Occipital lobe (tissue), 3 donors: ENCODE data around the gene HDAC9. TPM values are rescaled to one million over a fixed set of nuclear protein-coding genes. Genes with fewer than 3 reads are reported as not detected.
"Not testable (repeated sequence)": the region's sequence is repeated elsewhere in the genome, so short reads cannot be mapped to it uniquely, and the experiment has no call there.

Experiments used
- DNase-seq: peaks from one replicate; lab custom pipeline; 2025; lab: John Stamatoyannopoulos, UW
- small RNA-seq: library from RNA; depleted of rRNA; stranded (forward); fragments of <200 nt; gene quantifications from one replicate; pipeline ENCODE3, GENCODE V24; 2014
- total RNA-seq: library from RNA; depleted of rRNA; stranded (reverse); fragments of >200 nt; gene quantifications from one replicate; pipeline ENCODE4 v1.2.3, GENCODE V29; 2014

The HDAC9 gene
- total RNA-seq, 1 donor from 2014 or later, result 175 TPM

DNA sequence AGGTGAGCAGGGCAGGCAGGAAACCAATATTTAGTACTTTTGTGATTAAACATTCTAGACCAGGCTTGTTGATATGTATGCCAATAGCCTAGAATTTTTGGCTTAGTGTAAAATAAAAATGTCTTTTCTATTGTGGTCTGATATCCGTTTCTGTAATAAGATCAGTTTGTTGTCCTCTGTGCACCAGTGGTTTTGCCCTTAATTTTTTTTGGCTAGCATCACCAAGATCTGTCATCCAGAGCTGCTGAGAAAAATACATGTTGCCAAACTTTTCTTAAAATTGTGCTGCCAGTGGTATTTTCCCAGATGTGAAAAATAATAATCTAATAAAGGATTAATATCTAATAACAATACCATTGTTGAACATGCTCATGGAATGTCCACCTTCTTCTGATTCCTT is 506.3 kb downstream of the HDAC9 start:
- no peak for DNase-seq

DNA sequence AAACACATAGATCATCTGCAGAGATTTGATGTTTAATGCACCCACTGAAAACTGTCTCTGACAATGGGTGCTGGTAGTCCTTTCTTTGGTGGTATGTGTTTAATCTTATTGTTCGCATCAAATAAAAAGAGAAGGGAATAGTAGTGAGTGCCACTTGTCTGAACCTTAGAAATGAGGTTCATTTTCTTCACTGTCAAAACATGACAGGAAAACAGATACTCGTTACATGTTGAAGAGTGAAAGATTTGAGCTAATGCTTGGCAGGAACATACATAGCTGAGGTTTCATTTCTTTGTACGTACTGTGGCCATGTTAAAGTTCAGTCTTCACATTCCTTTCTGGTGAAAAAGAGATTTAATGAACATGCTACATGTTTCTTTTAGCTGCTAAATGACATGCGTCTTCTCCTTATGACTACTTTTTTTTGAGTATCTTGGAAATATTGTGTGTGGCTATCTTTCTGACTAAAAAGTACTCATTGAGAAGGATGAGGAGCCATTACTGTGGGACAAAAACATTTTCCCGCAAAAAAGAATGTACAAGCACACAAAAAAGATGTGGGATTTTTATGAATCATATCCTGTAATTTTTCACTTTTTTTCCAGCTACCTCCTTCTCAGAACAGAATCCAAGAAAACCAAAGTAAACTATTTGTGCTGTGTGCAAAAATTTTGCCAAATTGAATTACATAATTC is 513.8 kb downstream of the HDAC9 start:
- DNase-seq, result no peak

DNA sequence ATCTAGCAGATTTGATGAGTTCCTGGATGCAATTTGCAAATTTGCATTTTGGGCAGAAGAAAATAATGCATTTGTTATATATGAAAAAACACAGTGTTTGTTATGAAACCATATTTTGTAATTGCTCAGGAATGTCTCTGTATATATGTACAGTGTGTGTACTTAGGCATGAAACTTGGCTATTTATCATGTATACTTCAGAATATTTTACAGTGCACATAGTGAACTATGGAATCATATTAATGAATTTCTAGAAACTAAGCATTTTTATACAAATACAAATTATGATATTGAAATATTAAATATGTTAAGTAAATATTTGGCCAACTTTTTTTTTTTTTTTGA is 514.4 kb downstream of the HDAC9 start:
- DNase-seq, result no peak

GRCh38 chr7:19011212-19011611 is 515.7 kb downstream of the HDAC9 start:
- DNase-seq, result no peak

DNA sequence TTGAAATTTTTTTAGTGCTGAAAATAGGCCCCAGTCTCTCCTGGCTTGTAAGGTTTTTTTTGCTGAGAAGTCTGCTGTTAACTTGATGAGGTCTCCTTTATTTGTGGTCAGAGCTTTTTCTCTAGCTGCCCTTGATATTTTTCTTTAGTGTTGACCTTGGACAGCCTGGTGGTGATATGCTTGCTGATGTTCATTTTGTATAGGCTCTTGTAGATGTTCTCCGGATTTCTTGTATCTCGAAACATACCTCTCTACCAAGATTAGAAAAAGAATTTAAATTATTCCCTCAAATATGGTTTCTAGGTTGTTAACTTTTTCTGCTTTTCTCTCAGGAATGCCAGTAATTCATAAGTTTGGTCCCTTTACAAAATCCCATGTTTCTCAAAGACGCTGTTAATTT is 519.5 kb downstream of the HDAC9 start:
- DNase-seq, result no peak

GRCh38 chr7:19016140-19016539 is 520.6 kb downstream of the HDAC9 start:
- DNase-seq, result no peak

DNA sequence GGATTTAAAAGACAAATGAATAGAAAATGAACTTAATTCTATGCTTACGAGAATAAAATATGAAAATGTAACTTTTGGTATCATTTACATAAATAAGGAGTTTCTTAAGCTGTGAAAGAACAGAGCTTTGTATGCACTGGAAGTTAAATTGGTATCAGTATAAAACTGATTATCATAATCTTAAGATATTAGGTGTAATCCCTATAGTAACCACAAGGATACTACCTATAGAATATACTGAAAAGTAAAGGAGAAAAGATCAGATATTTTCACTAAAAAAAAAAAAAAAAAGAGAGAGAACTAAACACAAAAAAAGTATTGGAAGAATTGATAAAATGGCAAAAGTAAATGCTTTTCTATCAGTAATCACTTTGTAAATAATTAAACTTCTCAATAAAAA is 521.8 kb downstream of the HDAC9 start:
- no peak for DNase-seq

GRCh38 chr7:19020062-19020461 is 524.5 kb downstream of the HDAC9 start:
- DNase-seq, result no peak

DNA sequence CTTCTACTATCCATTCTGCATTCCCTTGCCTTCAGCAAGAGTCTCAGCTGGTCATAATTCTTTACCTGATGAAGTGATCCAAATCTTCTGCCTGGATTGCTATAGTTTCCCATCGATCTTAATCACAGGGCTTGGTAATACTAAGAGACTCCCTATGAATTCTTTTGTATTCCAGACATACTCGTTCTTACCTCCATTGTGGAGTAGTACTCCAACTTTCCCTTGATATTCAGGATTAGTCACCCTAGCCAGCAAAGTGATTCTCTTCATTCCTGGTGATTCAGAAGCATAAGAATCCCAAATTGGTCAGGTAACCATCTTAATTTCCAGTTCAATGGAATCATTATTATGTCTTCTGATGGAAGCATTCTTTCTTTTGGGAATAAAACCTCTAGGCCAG is 525.2 kb downstream of the HDAC9 start:
- no peak for DNase-seq

GRCh38 chr7:19023477-19023876 is 527.9 kb downstream of the HDAC9 start:
- DNase-seq, result no peak

GRCh38 chr7:19024261-19024660 is 528.7 kb downstream of the HDAC9 start:
- no peak for DNase-seq

DNA sequence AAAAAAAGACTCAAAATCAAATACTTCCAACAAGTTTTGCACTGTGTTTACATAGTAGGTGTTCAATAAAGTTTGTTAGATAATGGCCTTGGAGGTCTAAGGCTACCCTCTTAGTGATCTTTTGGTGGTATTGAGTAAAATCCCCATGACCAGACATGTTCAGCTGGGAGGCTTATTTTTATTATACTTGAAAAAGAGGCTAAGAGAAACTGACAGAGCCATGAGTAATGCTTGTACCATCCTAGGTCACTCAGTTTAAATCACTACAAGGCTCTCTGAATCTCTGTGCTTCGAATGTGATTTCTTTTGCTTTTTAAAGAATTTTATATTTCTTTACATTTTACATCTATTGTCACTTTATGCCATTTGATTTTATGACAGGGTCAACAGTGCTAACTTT is 531.3 kb downstream of the HDAC9 start:
- no peak for DNase-seq

- DNase-seq, result no peak
Observed at GRCh38 chr7:19030281-19030680, 534.7 kb downstream of the HDAC9 start.

- not testable (repeated sequence) for DNase-seq
Observed at GRCh38 chr7:19032942-19033341, 537.4 kb downstream of the HDAC9 start.

DNA sequence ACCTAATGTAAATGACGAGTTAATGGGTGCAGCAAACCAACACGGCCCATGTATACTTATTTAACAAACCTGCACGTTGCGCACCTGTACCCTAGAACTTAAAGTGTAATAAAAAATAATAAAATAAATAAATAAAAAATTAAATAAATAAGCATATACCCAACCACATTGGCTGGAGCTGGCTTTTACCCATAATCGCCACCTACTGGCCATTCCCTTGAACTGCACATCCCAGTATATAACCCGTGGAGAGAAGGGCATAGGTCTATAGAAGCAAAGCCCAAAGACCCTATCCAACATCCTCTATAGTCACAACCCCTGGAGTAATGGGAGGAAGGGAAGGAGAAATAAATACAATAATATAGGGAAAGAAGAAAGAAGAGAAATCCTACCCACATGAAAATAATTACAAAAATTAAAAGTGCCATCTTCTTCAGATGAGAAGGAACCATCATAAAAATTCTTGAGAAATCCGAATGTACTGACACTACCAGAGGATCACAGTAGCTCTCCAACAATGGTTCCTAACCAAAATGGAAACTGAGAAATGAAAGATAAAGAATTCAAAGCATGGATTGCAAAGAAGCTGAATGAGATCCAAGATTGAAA is 556.3 kb downstream of the HDAC9 start:
- no peak for DNase-seq

Small RNA genes lying within 50 kb of the gene (small RNA-seq; reads per million reads assigned to genes)
- gene RN7SKP266, result not detected
